Mucosa of stomach (tissue), 1 donor: ENCODE measurements around the gene TUBB4B.

Experiments
- H3K27me3 ChIP-seq: one replicate; pipeline ENCODE4 v1.7.0; 2013; ENCODE audit warnings: mild to moderate bottlenecking, low read length; ENCODE audit not compliant: control insufficient read depth, insufficient read depth
- H3K36me3 ChIP-seq: one replicate; pipeline ENCODE4 v1.7.0; 2013; ENCODE audit warnings: low read length; ENCODE audit not compliant: control insufficient read depth, insufficient read depth
- H3K4me1 ChIP-seq: one replicate; pipeline ENCODE4 v1.7.0; 2013; ENCODE audit warnings: mild to moderate bottlenecking, low read length; ENCODE audit not compliant: control insufficient read depth, insufficient read depth
- H3K4me3 ChIP-seq: one replicate; pipeline ENCODE4 v1.7.0; 2013; ENCODE audit warnings: low read length
- H3K9ac ChIP-seq: one replicate; pipeline ENCODE4 v1.7.0; 2013; ENCODE audit warnings: mild to moderate bottlenecking, low read length, moderate library complexity
- H3K9me3 ChIP-seq: one replicate; pipeline ENCODE4 v1.7.0; 2013; ENCODE audit warnings: mild to moderate bottlenecking, low read length, moderate library complexity; ENCODE audit not compliant: control insufficient read depth
- donor health status: Pancreatic carcinoma.

The TUBB4B gene

GRCh38 chr9:137270929-137271695 is 30.0 kb downstream of the TUBB4B start:
- Histone ChIP-seq H3K4me3 (no peak overlapping the region), H3K9ac (no peak overlapping the region), H3K4me1 (peaks cover 45% of the 10 kb centered on the region), H3K9me3 (no peaks in the 10 kb centered on the region), H3K36me3 (peaks cover 6% of the 10 kb centered on the region), H3K27me3 (no peaks in the 10 kb centered on the region)

GRCh38 chr9:137271696-137272076 is 30.6 kb downstream of the TUBB4B start:
- no peaks in the 10 kb centered on the region for H3K9me3 ChIP-seq
- peaks cover 51% of the 10 kb centered on the region for H3K4me1 ChIP-seq
- no peak overlapping the region for H3K4me3 ChIP-seq
- H3K9ac ChIP-seq, result no peak overlapping the region
- H3K27me3 ChIP-seq, result no peaks in the 10 kb centered on the region
- H3K36me3 ChIP-seq, result peaks cover 6% of the 10 kb centered on the region

GRCh38 chr9:137272241-137273094 is 31.4 kb downstream of the TUBB4B start:
- no peaks in the 10 kb centered on the region for H3K9me3 ChIP-seq
- no peak overlapping the region for H3K9ac ChIP-seq
- peaks cover 58% of the 10 kb centered on the region for H3K4me1 ChIP-seq
- peaks cover 6% of the 10 kb centered on the region for H3K36me3 ChIP-seq
- no peaks in the 10 kb centered on the region for H3K27me3 ChIP-seq
- H3K4me3 ChIP-seq, result no peak overlapping the region

- Histone ChIP-seq H3K4me1 (peaks cover 55% of the 10 kb centered on the region), H3K27me3 (no peaks in the 10 kb centered on the region), H3K4me3 (no peak overlapping the region), H3K9me3 (no peaks in the 10 kb centered on the region), H3K36me3 (peaks cover 6% of the 10 kb centered on the region), H3K9ac (no peak overlapping the region)
These were observed 32.0 kb downstream of the TUBB4B start for GRCh38 chr9:137273095-137273490.

- peaks cover 6% of the 10 kb centered on the region for H3K36me3 ChIP-seq
- H3K27me3 ChIP-seq, result no peaks in the 10 kb centered on the region
- no peaks in the 10 kb centered on the region for H3K9me3 ChIP-seq
- peaks cover 49% of the 10 kb centered on the region for H3K4me1 ChIP-seq
- no peak overlapping the region for H3K4me3 ChIP-seq
- H3K9ac ChIP-seq, result peak overlapping the region; percentile 50
These were observed 32.7 kb downstream of the TUBB4B start for GRCh38 chr9:137273611-137274320.

GRCh38 chr9:137275203-137275587 is 34.1 kb downstream of the TUBB4B start:
- H3K9me3 ChIP-seq, result no peaks in the 10 kb centered on the region
- peaks cover 39% of the 10 kb centered on the region for H3K4me1 ChIP-seq
- H3K9ac ChIP-seq, result no peak overlapping the region
- no peaks in the 10 kb centered on the region for H3K27me3 ChIP-seq
- H3K36me3 ChIP-seq, result peaks cover 6% of the 10 kb centered on the region
- no peak overlapping the region for H3K4me3 ChIP-seq

- Histone ChIP-seq H3K36me3 (peaks cover 6% of the 10 kb centered on the region), H3K9me3 (no peaks in the 10 kb centered on the region), H3K4me3 (no peak overlapping the region), H3K27me3 (no peaks in the 10 kb centered on the region), H3K4me1 (peaks cover 44% of the 10 kb centered on the region), H3K9ac (peak overlapping the region; percentile 93)
These were observed 34.7 kb downstream of the TUBB4B start for GRCh38 chr9:137275588-137276472.

- H3K36me3 ChIP-seq, result peaks cover 6% of the 10 kb centered on the region
- peak overlapping the region; percentile 17 for H3K4me3 ChIP-seq
- H3K9me3 ChIP-seq, result no peaks in the 10 kb centered on the region
- peaks cover 44% of the 10 kb centered on the region for H3K4me1 ChIP-seq
- peak overlapping the region; percentile 93 for H3K9ac ChIP-seq
- H3K27me3 ChIP-seq, result no peaks in the 10 kb centered on the region
These were observed 35.6 kb downstream of the TUBB4B start for GRCh38 chr9:137276473-137277328.

- no peaks in the 10 kb centered on the region for H3K36me3 ChIP-seq
- H3K9me3 ChIP-seq, result no peaks in the 10 kb centered on the region
- no peaks in the 10 kb centered on the region for H3K27me3 ChIP-seq
- peak within 1 kb of the TSS; percentile 93 for H3K9ac ChIP-seq
- H3K4me3 ChIP-seq, result peak within 1 kb of the TSS; percentile 67
- peaks cover 44% of the 10 kb centered on the region for H3K4me1 ChIP-seq
These were observed 36.4 kb downstream of the TUBB4B start, which contains the start of gene TOR4A for GRCh38 chr9:137277329-137278041. TOR4A (plus strand) TSS chr9:137277726; CDS start chr9:137278690, 964 bp downstream.

- Histone ChIP-seq H3K27me3 (no peaks in the 10 kb centered on the region), H3K9me3 (no peaks in the 10 kb centered on the region), H3K4me3 (peak overlapping the region; percentile 67), H3K4me1 (peaks cover 44% of the 10 kb centered on the region), H3K36me3 (no peaks in the 10 kb centered on the region), H3K9ac (peak overlapping the region; percentile 93)
These were observed 37.1 kb downstream of the TUBB4B start for GRCh38 chr9:137278061-137278701.
